Thyroid gland (tissue), 4 donors: Measurements from ENCODE around the gene AHSG.

Experiments
- CTCF ChIP-seq, 6 experiments: fragments of 200-600 bp in 3 of 6; fragments of 450-650 bp in 3 of 6; sonication (generic) in 3 of 6; IDR thresholded peaks; one replicate each; pipeline ENCODE4 v1.5.1; 2016 to 2019; ENCODE audit warnings: antibody characterized with exemption in 6 of 6, mild to moderate bottlenecking in 2 of 6, inconsistent platforms in 1 of 6, moderate library complexity in 1 of 6
- POLR2A ChIP-seq, 2 donors: fragments of 450-650 bp; IDR thresholded peaks; one replicate each; pipeline ENCODE4 v1.6.1; 2017; ENCODE audit warnings: antibody characterized with exemption in 2 of 2, mild to moderate bottlenecking in 2 of 2, moderate library complexity in 1 of 2

DNA sequence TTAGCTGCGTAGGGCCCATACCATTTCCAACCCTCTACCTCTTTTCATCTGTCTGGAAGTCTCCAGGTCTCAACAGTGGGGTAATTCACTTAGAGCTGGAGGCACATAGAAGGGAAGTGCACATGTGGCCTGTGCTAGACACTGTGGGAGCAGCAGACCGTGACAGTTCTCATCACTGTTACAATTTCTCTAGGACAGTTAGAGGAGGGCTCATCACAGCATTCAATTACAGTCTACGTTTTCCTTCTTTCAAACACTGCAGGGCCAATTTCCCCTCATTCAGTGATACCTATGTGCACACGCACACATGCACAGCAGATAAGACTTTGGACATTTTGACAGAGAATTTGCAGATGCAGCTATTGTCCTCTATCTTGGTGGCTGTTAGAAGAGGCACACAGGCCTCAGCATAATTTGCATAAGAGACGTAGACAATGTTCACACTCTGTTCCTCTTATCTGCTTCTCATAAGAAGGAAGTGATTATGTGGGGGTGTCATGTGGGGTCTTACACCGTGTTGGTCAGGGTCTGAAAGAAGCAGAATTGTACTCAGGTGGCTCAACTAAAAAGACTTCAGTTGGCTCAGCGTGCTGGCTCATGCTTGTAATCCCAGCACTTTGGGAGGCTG, 40.3 kb downstream of the AHSG start:
- TF ChIP-seq POLR2A (IDR thresholded peaks at IDR 0.05) = no peak
- TF ChIP-seq CTCF (IDR thresholded peaks at IDR 0.05) = no peak
